Activated T-cell treated with anti-CD3 and anti-CD28 coated beads, Interleukin-2, amount 50 U/mL, for 24 hours (primary cell): ENCODE results near the gene ELF3.
"Not testable (repeated sequence)": the region's sequence is repeated elsewhere in the genome, so short reads cannot be mapped to it uniquely, and the experiment has no call there.

Source experiments
- DNase-seq: peaks from one replicate; pipeline ENCODE4 v3.0.0-alpha.2; 2020
- H3K27ac Mint-ChIP-seq: 2 replicates; pipeline ENCODE4 v1.8.0; 2020; ENCODE audit warnings: mild to moderate bottlenecking, mixed read lengths
- H3K27me3 Mint-ChIP-seq: 2 replicates; pipeline ENCODE4 v1.8.0; 2020; ENCODE audit warnings: mixed read lengths
- H3K36me3 Mint-ChIP-seq: 2 replicates; pipeline ENCODE4 v1.8.0; 2020; ENCODE audit warnings: low read depth, mixed read lengths
- H3K4me1 Mint-ChIP-seq: 2 replicates; pipeline ENCODE4 v1.8.0; 2020; ENCODE audit warnings: low read depth, mixed read lengths
- H3K4me3 Mint-ChIP-seq: 2 replicates; pipeline ENCODE4 v1.8.0; 2020; ENCODE audit warnings: mild to moderate bottlenecking, moderate library complexity, mixed read lengths
- H3K9me3 Mint-ChIP-seq: 2 replicates; pipeline ENCODE4 v1.8.0; 2020; ENCODE audit warnings: mixed read lengths

ELF3 gene

DNA sequence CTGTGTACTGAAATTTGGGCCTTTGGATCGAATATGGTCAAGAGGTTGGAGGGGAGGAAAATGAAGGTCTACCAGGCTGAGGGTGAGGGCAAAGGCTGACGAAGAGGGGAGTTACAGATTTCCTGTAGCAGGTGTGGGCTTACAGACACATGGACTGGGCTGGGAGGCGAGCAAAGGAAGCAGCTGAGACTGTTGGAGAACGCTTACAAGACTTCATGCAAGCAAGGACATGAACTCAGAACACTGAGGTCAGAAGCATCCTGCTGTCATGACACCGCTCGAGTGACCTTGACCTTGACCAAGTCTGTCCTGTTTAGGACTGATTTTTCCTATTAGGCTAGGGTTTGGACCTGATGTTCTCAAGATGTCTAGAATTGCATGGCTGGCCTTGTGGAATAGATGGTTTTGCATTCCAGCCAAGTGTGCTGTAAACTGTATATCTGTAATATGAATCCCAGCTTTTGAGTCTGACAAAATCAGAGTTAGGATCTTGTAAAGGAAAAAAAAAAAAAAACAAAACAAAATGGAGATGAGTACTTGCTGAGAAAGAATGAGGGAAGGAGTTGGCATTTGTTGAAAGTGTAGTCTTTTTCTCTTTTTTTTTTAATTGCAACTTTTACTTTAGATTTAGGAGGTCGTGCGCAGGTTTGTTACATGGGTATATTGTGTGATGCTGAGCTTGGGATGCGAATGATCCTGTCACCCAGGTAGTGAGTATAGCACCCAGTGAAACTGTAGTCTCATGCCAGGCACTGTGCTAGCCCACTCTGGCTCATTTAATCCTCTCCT, 5.8 kb downstream of the ELF3 start:
- no peak overlapping the region for H3K27ac Mint-ChIP-seq
- no peaks in the 10 kb centered on the region for H3K36me3 Mint-ChIP-seq
- H3K4me1 Mint-ChIP-seq: no peaks in the 10 kb centered on the region
- peaks cover 10% of the 10 kb centered on the region for H3K27me3 Mint-ChIP-seq
- DNase-seq: no peak
- H3K4me3 Mint-ChIP-seq: no peak overlapping the region
- no peaks in the 10 kb centered on the region for H3K9me3 Mint-ChIP-seq

DNA sequence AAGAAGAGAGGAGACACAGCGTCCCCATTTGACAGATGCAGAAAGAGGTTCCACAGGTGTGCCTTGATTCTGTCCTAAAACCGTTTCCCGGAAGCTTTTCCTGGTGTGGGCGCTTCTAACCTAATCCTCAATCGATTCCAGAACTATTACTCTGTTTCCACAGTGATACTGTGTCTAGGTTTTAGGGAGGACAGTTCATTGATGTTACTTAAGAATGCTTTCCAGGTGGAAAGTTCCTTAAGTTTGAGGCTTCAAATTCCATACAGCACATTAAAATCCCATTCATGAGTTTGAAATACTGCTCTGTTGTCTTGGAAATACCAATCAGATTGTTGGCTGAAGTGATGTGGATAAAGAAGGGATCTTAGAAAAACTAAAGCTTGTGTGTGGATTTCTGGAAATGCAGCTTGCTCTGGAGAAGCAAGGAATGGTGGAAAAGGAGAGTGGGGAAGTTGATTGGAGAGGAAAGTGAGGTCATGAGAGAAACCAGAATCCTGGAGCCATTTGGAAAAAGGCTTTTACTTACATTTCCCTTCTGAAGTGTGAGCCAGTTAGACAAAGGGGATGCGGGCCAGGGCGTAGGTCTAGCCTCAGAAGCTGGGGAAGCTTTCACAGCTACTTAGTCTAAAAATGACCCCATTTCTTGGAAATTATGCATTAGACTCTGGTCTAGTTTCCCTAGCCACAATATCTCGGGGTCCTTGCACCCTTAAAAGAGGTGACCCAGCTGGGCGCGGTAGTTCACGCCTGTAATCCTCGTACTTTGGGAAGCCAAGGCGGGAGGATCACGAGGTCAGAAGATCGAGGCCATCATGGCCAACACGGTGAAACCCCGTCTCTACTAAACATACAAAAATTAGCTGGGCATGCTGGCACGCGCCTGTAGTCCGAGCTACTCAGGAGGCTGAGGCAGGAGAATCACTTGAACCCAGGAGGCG, 6.7 kb downstream of the ELF3 start:
- Mint-ChIP-seq H3K27me3 (peaks cover 15% of the 10 kb centered on the region), H3K9me3 (no peaks in the 10 kb centered on the region), H3K4me3 (no peak overlapping the region), H3K36me3 (no peaks in the 10 kb centered on the region), H3K27ac (no peak overlapping the region), H3K4me1 (no peaks in the 10 kb centered on the region)
- DNase-seq: no peak

DNA sequence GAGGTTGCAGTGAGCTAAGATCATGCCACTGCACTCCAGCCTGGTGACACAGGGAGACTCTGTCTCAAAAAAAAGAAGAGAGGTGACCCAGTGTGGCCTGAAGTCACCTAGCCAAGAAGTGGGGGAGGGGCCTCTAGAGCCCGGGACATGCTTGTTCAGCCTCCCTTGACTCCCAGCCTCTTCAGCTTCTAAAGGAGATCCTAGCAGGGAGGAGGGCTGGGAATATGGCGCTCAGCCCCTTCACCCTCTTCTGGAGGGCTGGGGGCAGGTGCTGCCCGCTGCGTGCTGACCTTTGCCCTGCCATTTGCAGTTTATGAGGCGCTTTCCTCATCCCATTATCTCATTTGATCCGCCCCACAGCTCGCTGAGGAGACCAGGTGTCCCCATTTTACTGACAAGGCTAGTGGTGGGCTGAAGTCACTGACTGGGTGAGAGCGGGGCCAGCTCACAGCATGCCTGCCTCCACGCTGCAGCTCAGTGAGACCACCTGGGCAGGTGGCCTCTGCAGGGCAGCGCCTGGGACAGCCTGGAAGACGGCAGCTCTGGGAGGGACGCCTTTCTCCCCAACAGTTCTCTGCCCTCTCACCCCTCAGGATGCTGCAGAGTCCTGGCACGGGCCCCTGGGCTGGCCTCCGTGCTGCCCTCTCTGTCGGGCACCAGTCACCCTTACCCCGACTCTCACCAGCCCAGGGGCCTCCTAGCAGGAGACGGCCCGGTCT, 7.5 kb downstream of the ELF3 start:
- Mint-ChIP-seq H3K36me3 (no peaks in the 10 kb centered on the region), H3K9me3 (no peaks in the 10 kb centered on the region), H3K4me3 (no peak overlapping the region), H3K27ac (no peak overlapping the region), H3K27me3 (peaks cover 15% of the 10 kb centered on the region), H3K4me1 (no peaks in the 10 kb centered on the region)
- no peak for DNase-seq

DNA sequence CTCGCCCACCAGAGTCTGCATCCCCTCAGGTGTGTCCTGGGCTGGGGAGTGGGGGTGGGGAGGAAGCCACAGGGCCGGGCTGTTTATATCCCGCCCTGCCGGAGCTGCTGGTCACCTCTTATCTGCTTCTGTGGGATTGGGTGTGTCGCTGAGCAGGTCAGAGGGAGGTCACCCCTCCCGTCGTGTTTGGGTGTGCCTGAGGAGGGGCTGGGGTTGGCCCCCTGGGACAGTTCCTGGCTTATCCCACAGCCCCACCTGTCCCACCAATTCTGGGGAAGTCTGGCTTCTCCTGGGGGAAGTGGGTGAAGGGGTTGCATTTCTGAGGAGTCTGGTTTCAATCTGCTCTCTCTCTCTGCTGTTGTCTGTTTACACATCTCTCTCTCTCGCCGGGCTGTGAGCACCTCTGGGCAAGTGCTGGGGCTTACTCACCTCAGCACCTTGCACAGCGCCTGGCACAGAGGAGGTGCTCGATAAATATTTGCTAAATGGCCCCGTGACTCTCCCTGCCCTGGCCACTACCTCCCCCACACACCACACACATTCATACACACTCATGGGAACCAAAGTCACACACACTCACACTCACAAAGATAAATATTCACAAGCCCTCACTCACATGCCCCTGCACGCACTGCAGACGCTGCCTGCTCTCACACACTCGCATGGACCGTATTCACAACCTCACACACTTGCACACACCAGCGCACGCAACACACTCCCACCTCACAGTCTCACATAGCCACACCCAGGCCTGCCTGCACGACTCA, 8.3 kb downstream of the ELF3 start:
- Mint-ChIP-seq H3K4me1 (no peaks in the 10 kb centered on the region), H3K27me3 (peaks cover 15% of the 10 kb centered on the region), H3K9me3 (no peaks in the 10 kb centered on the region), H3K4me3 (no peak overlapping the region), H3K27ac (no peak overlapping the region), H3K36me3 (no peaks in the 10 kb centered on the region)
- DNase-seq: no peak

DNA sequence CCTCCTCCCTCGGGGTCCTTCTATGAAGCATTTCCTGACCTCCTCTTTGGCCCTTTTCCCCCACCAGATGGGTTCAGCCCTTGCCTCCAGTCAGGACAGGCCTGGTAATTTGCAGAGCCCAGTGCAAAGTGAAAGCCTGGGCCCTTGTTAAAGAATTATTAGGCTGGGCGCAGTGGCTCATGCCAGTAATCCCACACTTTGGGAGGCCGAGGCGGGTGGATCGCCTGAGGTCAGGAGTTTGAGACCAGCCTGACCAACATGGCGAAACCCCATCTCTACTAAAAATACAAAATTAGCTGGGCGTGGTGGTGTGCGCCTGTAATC, 8.8 kb downstream of the ELF3 start:
- H3K36me3 Mint-ChIP-seq, H3K4me1 Mint-ChIP-seq, H3K27ac Mint-ChIP-seq, H3K4me3 Mint-ChIP-seq, H3K9me3 Mint-ChIP-seq, DNase-seq: not testable (repeated sequence)
- H3K27me3 Mint-ChIP-seq: peaks cover 15% of the 10 kb centered on the region

DNA sequence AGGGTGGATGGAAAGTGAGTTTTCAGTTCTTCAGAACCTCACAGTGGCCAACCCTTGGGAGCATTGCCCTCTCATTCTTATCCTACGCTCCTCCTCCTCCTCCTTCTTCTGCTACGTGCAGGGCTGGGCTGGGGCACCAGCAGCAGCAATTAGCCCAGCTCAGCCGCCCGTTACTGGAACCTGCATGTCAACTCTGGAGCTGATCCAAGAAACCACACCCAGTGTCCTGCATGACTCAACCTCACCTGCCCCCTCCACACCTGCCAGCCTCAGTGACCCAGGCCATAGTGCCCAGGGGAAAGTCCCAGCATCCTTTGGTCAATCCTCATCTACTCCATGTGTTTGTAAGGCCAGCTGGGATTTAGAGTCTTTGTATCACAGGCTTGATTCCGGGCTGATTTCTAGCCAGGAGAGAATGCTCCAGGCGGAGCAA, 12.6 kb downstream of the ELF3 start:
- Mint-ChIP-seq H3K4me3 (no peak overlapping the region), H3K36me3 (no peaks in the 10 kb centered on the region), H3K27ac (no peak overlapping the region), H3K27me3 (peaks cover 12% of the 10 kb centered on the region), H3K4me1 (no peaks in the 10 kb centered on the region), H3K9me3 (no peaks in the 10 kb centered on the region)
- no peak for DNase-seq

DNA sequence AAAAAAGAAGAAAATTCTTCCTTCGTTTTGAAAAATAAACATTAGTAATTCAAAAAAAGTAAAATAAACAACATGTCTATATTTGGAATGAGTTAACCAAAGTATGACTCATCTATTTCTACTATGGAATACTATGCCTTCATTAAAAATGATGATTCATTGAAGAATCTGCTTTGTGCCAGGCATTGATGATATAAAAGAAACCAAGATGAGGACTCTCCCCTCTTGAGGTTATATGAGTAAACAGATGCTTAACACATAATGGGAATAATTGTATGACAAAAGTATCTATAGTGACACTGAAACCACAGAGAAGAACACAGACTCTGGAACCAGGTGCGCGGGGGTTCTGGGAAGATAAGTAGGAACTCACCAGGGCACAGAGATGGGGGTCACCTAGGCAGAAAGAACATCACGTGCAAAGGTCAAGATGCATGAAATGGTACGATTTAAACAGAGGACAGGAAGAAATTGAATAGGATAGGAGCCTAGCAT, 18.8 kb downstream of the ELF3 start:
- no peaks in the 10 kb centered on the region for H3K9me3 Mint-ChIP-seq
- H3K4me1 Mint-ChIP-seq: peaks cover 4% of the 10 kb centered on the region
- no peak for DNase-seq
- H3K27me3 Mint-ChIP-seq: peaks cover 3% of the 10 kb centered on the region
- H3K27ac Mint-ChIP-seq: no peak overlapping the region
- no peaks in the 10 kb centered on the region for H3K36me3 Mint-ChIP-seq
- no peak overlapping the region for H3K4me3 Mint-ChIP-seq

DNA sequence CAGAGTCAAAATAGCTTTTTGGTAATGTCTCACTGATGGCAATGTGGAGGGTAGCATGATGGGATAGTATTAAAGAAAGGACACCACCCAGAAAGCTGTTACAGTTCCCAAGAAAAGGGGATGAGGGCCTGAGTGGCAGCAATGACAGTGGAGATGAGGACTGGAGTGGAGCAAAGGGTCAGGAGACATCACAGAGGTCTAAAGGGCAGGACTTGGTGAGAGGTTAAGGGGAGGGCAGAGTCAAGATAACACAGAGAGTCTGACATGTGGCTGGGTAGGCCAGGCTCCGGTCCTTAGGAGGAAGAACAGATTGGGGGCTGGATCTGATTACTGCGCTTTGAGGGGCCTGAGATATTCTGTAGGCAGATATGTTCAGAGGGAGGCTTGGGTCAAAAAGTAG, 19.3 kb downstream of the ELF3 start:
- Mint-ChIP-seq H3K27me3 (peaks cover 3% of the 10 kb centered on the region), H3K27ac (no peak overlapping the region), H3K9me3 (no peaks in the 10 kb centered on the region), H3K36me3 (no peaks in the 10 kb centered on the region), H3K4me1 (peaks cover 4% of the 10 kb centered on the region), H3K4me3 (no peak overlapping the region)
- DNase-seq: no peak

DNA sequence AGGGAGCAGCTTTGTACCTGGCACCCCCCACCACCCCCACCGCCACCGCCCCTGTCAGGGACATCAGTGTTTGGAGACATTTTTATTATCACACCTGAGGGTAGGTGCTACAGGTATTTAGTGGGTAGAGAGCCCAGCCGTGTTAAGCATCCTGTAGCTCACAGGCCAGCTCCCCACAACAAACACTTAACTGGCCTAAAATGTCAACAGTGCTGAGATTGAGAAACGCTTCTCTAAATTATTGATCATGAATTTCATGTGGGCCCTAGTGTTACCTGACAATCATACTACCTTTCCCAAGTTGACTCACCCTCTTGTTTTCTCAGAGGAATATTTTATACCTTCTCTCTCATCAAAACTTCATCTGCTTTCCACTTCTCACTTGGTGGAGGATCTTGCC, 21.4 kb downstream of the ELF3 start:
- Mint-ChIP-seq H3K9me3 (no peaks in the 10 kb centered on the region), H3K36me3 (no peaks in the 10 kb centered on the region), H3K4me1 (peaks cover 4% of the 10 kb centered on the region), H3K27ac (no peak overlapping the region), H3K27me3 (peaks cover 3% of the 10 kb centered on the region), H3K4me3 (no peak overlapping the region)
- no peak for DNase-seq

DNA sequence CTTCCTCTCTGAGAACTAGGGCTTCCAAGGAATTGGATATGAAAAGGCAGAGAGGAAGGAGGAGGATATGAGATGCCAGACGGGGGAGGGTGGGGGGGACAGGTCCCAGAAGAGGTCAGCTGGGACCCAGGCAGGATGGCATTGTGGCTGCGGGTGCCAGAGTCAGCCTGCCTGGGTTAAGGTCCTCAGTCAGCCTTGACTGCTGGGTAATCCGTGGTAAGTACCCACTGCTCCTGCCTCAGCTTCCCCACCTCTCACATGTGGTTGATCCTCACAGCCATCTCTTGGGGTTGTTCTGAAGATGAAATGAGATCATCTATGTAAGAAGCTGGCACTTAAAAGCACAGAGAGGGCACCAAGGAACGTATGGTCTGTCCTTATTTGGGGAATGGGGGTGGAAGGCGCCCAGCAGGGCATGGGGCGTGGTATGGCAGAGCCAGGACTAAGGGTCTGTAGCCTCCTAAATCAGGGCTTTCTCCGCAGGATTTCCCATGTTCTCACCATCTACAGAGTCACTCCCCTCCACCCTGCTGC, 23.8 kb downstream of the ELF3 start:
- Mint-ChIP-seq H3K36me3 (no peaks in the 10 kb centered on the region), H3K27ac (no peak overlapping the region), H3K27me3 (peaks cover 3% of the 10 kb centered on the region), H3K4me3 (no peak overlapping the region), H3K4me1 (peaks cover 2% of the 10 kb centered on the region), H3K9me3 (no peaks in the 10 kb centered on the region)
- no peak for DNase-seq

DNA sequence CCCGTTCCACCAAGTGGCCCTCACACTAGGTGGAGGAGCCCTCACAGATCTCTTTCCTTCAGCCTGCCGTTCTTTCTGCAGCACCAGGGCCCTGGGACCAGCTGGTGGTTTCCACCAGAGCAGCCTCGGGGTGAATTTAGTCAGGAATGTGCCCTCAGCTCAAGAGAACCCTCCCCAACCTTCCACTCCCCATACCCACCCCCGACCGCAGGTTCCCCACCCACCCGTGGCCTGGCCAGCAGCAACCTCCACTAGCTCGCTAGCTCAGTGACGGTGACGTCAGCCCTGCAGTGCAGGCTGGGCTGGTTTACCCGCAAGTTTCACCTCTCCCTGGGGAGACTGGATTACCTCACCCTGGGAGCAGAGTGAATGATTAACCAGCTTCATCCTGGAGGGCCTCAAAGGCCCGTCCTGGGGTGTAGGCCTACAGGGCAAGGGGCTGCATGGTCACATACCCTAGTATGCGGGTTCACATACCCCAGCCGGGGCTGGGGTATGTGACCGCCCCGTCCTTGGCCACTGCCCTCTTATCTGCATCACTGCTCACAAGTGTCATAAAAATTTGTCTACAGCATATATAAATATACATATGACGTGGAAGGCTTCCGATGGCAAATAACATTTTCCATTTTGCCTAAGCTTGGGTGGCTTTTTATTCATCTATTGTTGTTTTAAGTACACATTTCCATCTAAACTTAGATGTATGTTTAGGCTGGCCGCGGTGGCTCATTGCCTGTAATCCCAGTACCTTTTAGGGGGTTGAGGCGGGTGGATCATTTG, 24.5 kb downstream of the ELF3 start:
- Mint-ChIP-seq H3K36me3 (no peaks in the 10 kb centered on the region), H3K27me3 (peaks cover 3% of the 10 kb centered on the region), H3K27ac (no peak overlapping the region), H3K9me3 (no peaks in the 10 kb centered on the region), H3K4me3 (no peak overlapping the region), H3K4me1 (no peaks in the 10 kb centered on the region)
- no peak for DNase-seq

DNA sequence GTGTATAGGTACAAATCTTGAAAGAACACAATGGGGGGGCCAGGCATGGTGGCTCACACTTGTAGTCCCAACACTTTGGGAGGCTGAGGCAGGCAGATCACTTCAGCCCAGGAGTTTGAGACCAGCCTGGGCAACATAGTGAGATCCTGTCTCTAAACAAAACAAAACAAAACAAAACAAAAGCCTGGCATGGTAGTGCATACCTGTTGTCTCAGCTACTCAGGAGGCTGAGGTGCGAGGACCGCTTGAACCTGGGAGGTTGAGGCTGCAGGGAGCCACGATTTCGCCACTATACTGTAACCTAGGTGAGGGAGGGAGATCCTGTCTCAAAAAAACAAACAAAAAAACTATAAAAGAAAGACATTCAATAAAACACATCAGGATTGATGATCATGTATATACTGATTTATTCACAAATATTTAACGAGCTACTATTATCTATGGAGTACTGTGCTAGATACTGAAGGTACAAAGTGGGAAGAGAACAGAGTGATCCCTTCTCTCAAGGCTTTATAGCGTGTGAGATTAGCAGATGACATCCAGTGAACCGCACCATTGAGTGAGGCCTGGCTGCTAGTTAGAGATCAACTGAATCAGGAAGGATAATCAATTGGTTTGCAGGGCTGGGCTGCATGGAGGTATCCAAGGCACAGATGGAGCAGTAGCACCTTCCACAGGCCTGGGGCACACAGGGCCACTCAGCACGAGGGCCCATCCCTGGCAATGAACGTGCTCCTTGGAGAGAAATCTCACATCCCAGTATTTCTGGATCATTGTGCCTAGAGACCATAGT, 26.4 kb downstream of the ELF3 start:
- Mint-ChIP-seq H3K4me3 (no peak overlapping the region), H3K27me3 (peaks cover 3% of the 10 kb centered on the region), H3K4me1 (no peaks in the 10 kb centered on the region), H3K36me3 (no peaks in the 10 kb centered on the region), H3K9me3 (no peaks in the 10 kb centered on the region), H3K27ac (no peak overlapping the region)
- no peak for DNase-seq
